GM06990 (cell line): Measurements from ENCODE around the gene GPC2.
A peak's percentile ranks its signal among the peaks of the same experiment; 100 is the strongest.
"Not testable (repeated sequence)": the region's sequence is repeated elsewhere in the genome, so short reads cannot be mapped to it uniquely, and the experiment has no call there.

Experiments
- DNase-seq: peaks from one replicate; pipeline ENCODE4 v3.0.0-alpha.2; 2011; ENCODE audit not compliant: insufficient read length; ENCODE audit errors: extremely low read depth
- H3K27me3 ChIP-seq: replicated peaks from 2 replicates; pipeline ENCODE4 v1.6.0; 2011; ENCODE audit warnings: low read length; ENCODE audit not compliant: control insufficient read depth, insufficient read depth
- H3K36me3 ChIP-seq: 2 replicates; pipeline ENCODE4 v1.5.1; 2011; ENCODE audit warnings: low read length; ENCODE audit not compliant: control insufficient read depth, insufficient read depth
- H3K4me3 ChIP-seq: replicated peaks from 2 replicates; pipeline ENCODE4 v1.5.1; 2011; ENCODE audit warnings: low read depth, mild to moderate bottlenecking, control low read depth, low read length
- CTCF ChIP-seq: IDR thresholded peaks from 2 replicates; pipeline ENCODE4 v1.5.1; 2011; ENCODE audit warnings: low read length, control low read depth, mild to moderate bottlenecking, inconsistent platforms; ENCODE audit not compliant: insufficient read depth, poor library complexity, severe bottlenecking

The GPC2 gene

DNA sequence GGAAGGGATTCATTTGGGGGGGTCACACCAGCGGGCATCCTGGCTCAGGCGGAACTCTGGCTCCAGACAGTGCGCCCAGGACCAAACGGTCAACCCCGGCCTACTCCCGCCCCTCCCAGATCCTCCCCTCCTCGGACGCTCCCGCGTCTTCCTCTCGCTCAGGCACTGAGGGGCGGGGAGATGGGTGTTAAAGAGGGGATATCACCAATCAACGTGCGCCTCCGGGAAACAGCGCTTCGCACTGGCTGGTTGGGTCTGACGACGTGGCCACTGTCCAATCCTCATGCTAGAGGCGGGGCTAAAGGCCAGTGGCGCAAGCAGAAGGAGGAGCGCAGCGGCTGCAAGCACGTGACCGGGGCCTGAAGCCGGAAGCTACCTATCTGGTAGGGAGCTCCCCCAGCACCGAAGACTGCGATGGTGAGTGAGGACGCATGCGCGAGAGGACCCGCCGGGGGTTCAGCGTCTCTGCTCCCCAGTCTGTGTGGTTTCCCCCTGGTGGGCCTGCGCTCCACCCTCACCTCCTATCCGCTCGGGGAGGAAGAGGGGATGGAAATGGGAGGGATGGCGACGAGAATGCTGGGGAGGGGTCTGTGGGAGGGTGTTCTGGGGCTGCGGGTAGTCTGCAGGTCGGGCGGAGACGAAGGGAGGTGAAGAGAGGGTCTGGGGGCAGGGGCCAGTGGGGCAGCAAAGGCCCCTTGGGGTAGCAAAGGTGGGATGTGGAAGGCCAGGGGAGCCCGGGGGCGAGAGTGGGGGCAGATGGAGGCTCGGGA, 28.4 kb downstream of the GPC2 start, which contains the start of gene LAMTOR4:
LAMTOR4 (plus strand) TSS at position 360 of the 770 bp plus-strand sequence; CDS start at position 415, 55 bp downstream.
- H3K36me3 ChIP-seq, result peaks cover 5% of the 10 kb centered on the region
- no peaks in the 10 kb centered on the region for H3K27me3 ChIP-seq
- DNase-seq, result peak; percentile 98
- peak within 1 kb of the TSS; percentile 98 for H3K4me3 ChIP-seq
- peak; percentile 11 for TF ChIP-seq CTCF

- no peak for TF ChIP-seq CTCF
- no peak for DNase-seq
- Histone ChIP-seq H3K27me3 (no peaks in the 10 kb centered on the region), H3K36me3 (peaks cover 3% of the 10 kb centered on the region), H3K4me3 (peak overlapping the region; percentile 60)
Observed at GRCh38 chr7:100148225-100148558, 29.0 kb downstream of the GPC2 start.

GRCh38 chr7:100147278-100147677, 29.9 kb downstream of the GPC2 start:
- TF ChIP-seq CTCF, result no peak
- Histone ChIP-seq H3K4me3 (no peak overlapping the region), H3K36me3 (peaks cover 3% of the 10 kb centered on the region), H3K27me3 (no peaks in the 10 kb centered on the region)
- no peak for DNase-seq

DNA sequence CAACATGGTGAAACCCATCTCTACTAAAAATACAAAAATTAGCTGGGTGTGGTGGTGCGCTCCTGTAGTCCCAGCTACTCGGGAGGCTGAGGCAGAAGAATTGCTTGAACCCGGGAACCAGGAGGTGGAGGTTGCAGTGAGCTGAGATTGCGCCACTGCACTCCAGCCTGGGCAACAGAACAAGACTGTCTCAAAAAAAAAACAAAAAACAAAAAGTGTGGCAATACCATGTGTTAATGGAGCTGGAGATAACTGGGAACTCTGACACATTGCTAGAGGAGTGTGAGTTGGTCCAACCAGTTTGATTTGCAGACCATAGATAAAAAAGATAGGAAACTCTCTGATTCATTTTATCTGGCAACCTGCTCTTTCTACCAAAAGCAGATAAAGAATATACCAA, 30.8 kb downstream of the GPC2 start:
- H3K27me3 ChIP-seq, H3K4me3 ChIP-seq, H3K36me3 ChIP-seq, DNase-seq: not testable (repeated sequence)

GRCh38 chr7:100142461-100142860, 34.7 kb downstream of the GPC2 start:
- Histone ChIP-seq H3K36me3 (no peaks in the 10 kb centered on the region), H3K4me3 (no peak overlapping the region), H3K27me3 (no peaks in the 10 kb centered on the region)
- DNase-seq, result no peak
- TF ChIP-seq CTCF, result no peak

DNA sequence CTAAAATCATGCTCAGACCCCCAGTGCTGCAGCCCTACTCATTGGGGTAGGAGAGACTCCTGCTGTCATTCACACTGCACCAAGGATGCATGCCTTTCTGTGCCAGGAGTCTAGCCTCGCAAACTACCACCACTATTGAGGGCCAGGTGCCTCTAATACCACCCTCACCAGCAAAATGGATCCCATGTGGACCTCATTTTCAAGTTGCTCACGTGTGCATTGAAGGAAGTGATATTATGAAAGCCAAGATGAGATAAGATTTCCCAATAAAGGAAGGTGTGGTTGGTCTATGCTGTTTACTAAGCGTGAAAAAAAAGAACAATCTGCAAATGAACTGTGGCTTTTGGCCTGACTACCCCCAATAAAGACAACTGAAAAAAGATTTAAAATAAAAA, 35.6 kb downstream of the GPC2 start:
- Histone ChIP-seq H3K4me3 (no peak overlapping the region), H3K27me3 (no peaks in the 10 kb centered on the region), H3K36me3 (no peaks in the 10 kb centered on the region)
- DNase-seq, result no peak
- TF ChIP-seq CTCF, result no peak
